H1 (cell line): ENCODE results near the gene PRKAR2B. TPM values are rescaled to one million over a fixed set of nuclear protein-coding genes. Genes with fewer than 3 reads are reported as not detected.
"Not testable (repeated sequence)": the region's sequence is repeated elsewhere in the genome, so short reads cannot be mapped to it uniquely, and the experiment has no call there.

Experiments used
- CTCF ChIA-PET: fragments of 300-600 bp; sonication (Branson Sonifier 250); formaldehyde crosslinking; loops from one replicate; lab custom pipeline; 2021; ENCODE audit not compliant: partially characterized antibody; lab: Charles Lee
- POLR2A ChIA-PET: fragments of 300-600 bp; sonication (Branson Sonifier 250); formaldehyde crosslinking; loops from one replicate; lab custom pipeline; 2021; ENCODE audit warnings: inconsistent platforms; ENCODE audit not compliant: partially characterized antibody; lab: Charles Lee
- DNase-seq, 2 experiments: peaks; one replicate each; pipeline versions ENCODE4 v3.0.0 to v3.0.0-alpha.2; 2010 to 2022; ENCODE audit warnings: low spot score in 2 of 2, low read depth in 1 of 2, mixed read lengths in 1 of 2
- FAIRE-seq: peaks from 2 replicates; lab custom pipeline; 2011; peaks lifted over from hg19 to GRCh38; lab: Jason Lieb, UNC
- H2AFZ ChIP-seq: 2 replicates; pipeline ENCODE4 v1.8.1; 2012; ENCODE audit warnings: low read length, inconsistent platforms
- H2AK5ac ChIP-seq: 2 replicates; pipeline ENCODE4 v1.6.1; 2013; ENCODE audit warnings: low read depth, low read length
- H2BK120ac ChIP-seq: replicated peaks from 2 replicates; pipeline ENCODE3; 2013; ENCODE audit warnings: low read depth, low read length, inconsistent platforms
- H2BK12ac ChIP-seq: 2 replicates; pipeline ENCODE4 v1.6.1; 2013; ENCODE audit warnings: low read depth, low read length
- H2BK15ac ChIP-seq: 2 replicates; pipeline ENCODE4 v1.6.1; 2013; ENCODE audit warnings: low read length
- H2BK20ac ChIP-seq: 2 replicates; pipeline ENCODE4 v1.6.1; 2013; ENCODE audit warnings: low read length
- H2BK5ac ChIP-seq: 2 replicates; pipeline ENCODE4 v1.6.1; 2013; ENCODE audit warnings: low read depth, low read length
- H3K14ac ChIP-seq: 2 replicates; pipeline ENCODE4 v1.6.1; 2013; ENCODE audit warnings: inconsistent platforms; ENCODE audit not compliant: insufficient read length
- H3K18ac ChIP-seq: 2 replicates; pipeline ENCODE4 v1.6.1; 2013; ENCODE audit warnings: low read length; ENCODE audit errors: extremely low read depth
- H3K23ac ChIP-seq: 2 replicates; pipeline ENCODE4 v1.6.1; 2013; ENCODE audit warnings: inconsistent platforms; ENCODE audit not compliant: insufficient read length
- H3K23me2 ChIP-seq: 2 replicates; pipeline ENCODE4 v1.6.1; 2013; ENCODE audit warnings: low read depth, low read length
- H3K27ac ChIP-seq: 2 replicates; pipeline ENCODE4 v1.6.1; 2011; ENCODE audit warnings: low read depth, low read length, inconsistent platforms
- H3K27me3 ChIP-seq, 4 experiments: replicated peaks in 1 of 4; 1 replicate in 1 of 4; 2 replicates in 3 of 4; pipeline versions ENCODE4 v1.6.1 to v1.8.1; 2011 to 2013; ENCODE audit warnings: low read length in 3 of 4, mild to moderate bottlenecking in 3 of 4, inconsistent platforms in 2 of 4, mixed read lengths in 2 of 4, moderate library complexity in 1 of 4; ENCODE audit not compliant: control insufficient read depth in 3 of 4, insufficient read depth in 3 of 4; ENCODE audit errors: extremely low read depth in 1 of 4
- H3K36me3 ChIP-seq, 4 experiments: 2 replicates each; pipeline versions ENCODE4 v1.6.1 to v1.8.1; 2011 to 2013; ENCODE audit warnings: mild to moderate bottlenecking in 4 of 4, low read length in 3 of 4, moderate library complexity in 2 of 4, control low read depth in 1 of 4, inconsistent platforms in 1 of 4; ENCODE audit not compliant: insufficient read depth in 4 of 4, control insufficient read depth in 2 of 4
- H3K4ac ChIP-seq: replicated peaks from 2 replicates; pipeline ENCODE3; 2013; ENCODE audit warnings: low read length, low read depth, mixed read lengths, inconsistent platforms; ENCODE audit not compliant: insufficient read length
- H3K4me1 ChIP-seq, 4 experiments: replicated peaks in 1 of 4; 1 replicate in 1 of 4; 2 replicates in 3 of 4; pipeline versions ENCODE4 v1.6.1 to v1.8.1; 2011 to 2013; ENCODE audit warnings: low read length in 3 of 4, inconsistent platforms in 2 of 4, mixed read lengths in 1 of 4; ENCODE audit not compliant: insufficient read depth in 4 of 4, control insufficient read depth in 3 of 4
- H3K4me2 ChIP-seq, 2 experiments: 2 replicates each; pipeline versions ENCODE4 v1.6.1 to v1.8.1; 2011 to 2013; ENCODE audit warnings: low read depth in 2 of 2, low read length in 2 of 2, control low read depth in 1 of 2, inconsistent platforms in 1 of 2, mild to moderate bottlenecking in 1 of 2; ENCODE audit not compliant: insufficient read depth in 1 of 2
- H3K4me3 ChIP-seq, 4 experiments: fragments of 200-600, 300-600 bp in 1 of 4; sonication (generic), shearing (Covaris generic), sonication (Bioruptor Twin) in 1 of 4; 2 replicates each; pipeline versions ENCODE4 v1.5.1 to v1.8.1; 2011 to 2016; ENCODE audit warnings: low read length in 4 of 4, low read depth in 3 of 4, control low read depth in 2 of 4, inconsistent platforms in 2 of 4, mild to moderate bottlenecking in 2 of 4, mixed read lengths in 1 of 4, moderate library complexity in 1 of 4; ENCODE audit not compliant: insufficient read depth in 2 of 4; ENCODE audit errors: extremely low read depth in 1 of 4
- H3K56ac ChIP-seq: replicated peaks from 2 replicates; pipeline ENCODE3; 2013; ENCODE audit warnings: low read depth, mild to moderate bottlenecking, mixed read lengths, low read length, inconsistent platforms; ENCODE audit not compliant: insufficient read length
- H3K79me1 ChIP-seq: 2 replicates; pipeline ENCODE4 v1.6.1; 2013; ENCODE audit warnings: low read depth, low read length, control low read depth
- H3K79me2 ChIP-seq, 2 experiments: 2 replicates each; pipeline versions ENCODE4 v1.6.1 to v1.8.1; 2012 to 2013; ENCODE audit warnings: low read length in 2 of 2, mild to moderate bottlenecking in 2 of 2, inconsistent platforms in 1 of 2; ENCODE audit not compliant: insufficient read depth in 2 of 2, control insufficient read depth in 1 of 2
- H3K9ac ChIP-seq, 4 experiments: replicated peaks in 1 of 4; 1 replicate in 1 of 4; 2 replicates in 3 of 4; pipeline versions ENCODE4 v1.6.1 to v1.8.1; 2011 to 2013; ENCODE audit warnings: low read depth in 3 of 4, low read length in 3 of 4, control low read depth in 2 of 4, mild to moderate bottlenecking in 2 of 4, moderate library complexity in 2 of 4, inconsistent platforms in 1 of 4; ENCODE audit errors: extremely low read depth in 1 of 4
- H3K9me3 ChIP-seq, 2 experiments: 2 replicates each; pipeline versions ENCODE4 v1.6.1 to v1.8.1; 2012 to 2013; ENCODE audit warnings: mild to moderate bottlenecking in 2 of 2, moderate library complexity in 2 of 2, control low read depth in 1 of 2, inconsistent platforms in 1 of 2, low read depth in 1 of 2, low read length in 1 of 2, mixed read lengths in 1 of 2; ENCODE audit not compliant: insufficient read depth in 2 of 2
- H4K20me1 ChIP-seq, 2 experiments: replicated peaks in 1 of 2; 2 replicates each; pipeline versions ENCODE3 to v1.8.1; 2011 to 2013; ENCODE audit warnings: inconsistent platforms in 2 of 2, low read length in 2 of 2, mild to moderate bottlenecking in 1 of 2; ENCODE audit not compliant: insufficient read depth in 2 of 2, control insufficient read depth in 1 of 2
- H4K5ac ChIP-seq: 2 replicates; pipeline ENCODE4 v1.6.1; 2013; ENCODE audit warnings: low read length, low read depth, mixed read lengths, inconsistent platforms; ENCODE audit not compliant: insufficient read length
- H4K8ac ChIP-seq: 2 replicates; pipeline ENCODE4 v1.8.0; 2013; ENCODE audit warnings: mild to moderate bottlenecking, moderate library complexity, low read length, inconsistent platforms; ENCODE audit not compliant: insufficient read depth; ENCODE audit errors: extremely low read depth
- H4K91ac ChIP-seq: replicated peaks from 2 replicates; pipeline ENCODE3; 2013; ENCODE audit warnings: low read length, mixed read lengths, inconsistent platforms; ENCODE audit not compliant: insufficient read length
- WGBS, 2 experiments: shearing (Covaris generic) in 1 of 2; methylation state at CpG; one replicate each; pipeline versions ENCODE4 v1.1.6 to v1.1.7; 2013 to 2015; ENCODE audit warnings: low lambda C conversion rate in 2 of 2, mixed read lengths in 2 of 2, inconsistent platforms in 1 of 2, low coverage in 1 of 2, missing lambda C conversion rate in 1 of 2; ENCODE audit not compliant: insufficient replicate concordance in 2 of 2, insufficient coverage in 1 of 2, insufficient read length in 1 of 2; ENCODE audit errors: extremely low coverage in 1 of 2, missing lambda C conversion rate in 1 of 2; 5-methylcytosine and 5-hydroxymethylcytosine counted together
- polyA plus RNA-seq, 7 experiments: library from polyadenylated mRNA; depleted of rRNA in 3 of 7; stranded (reverse) in 5 of 7; unstranded in 2 of 7; fragments of >200 nt in 5 of 7; fragments of 200-250 nt in 2 of 7; gene quantifications; 1 replicate in 5 of 7; 2 replicates in 1 of 7; 4 replicates in 1 of 7; pipeline versions ENCODE4 v1.2.1 to v1.2.3, GENCODE V29; 2011 to 2013; ENCODE audit warnings: missing spikeins in 2 of 7, mixed read lengths in 2 of 7
- total RNA-seq: library from RNA; stranded (reverse); fragmentation: NEBNext Ultra II Directional; extraction: Animal tissue kit (Norgen Biotek cat#: 25700); gene quantifications from 2 replicates; pipeline ENCODE4 v1.2.1, GENCODE V29; 2021

Gene PRKAR2B
- total and polyA plus RNA-seq, 2 of the 8 experiments (the other 6 are each of a cell fraction or from before 2014, with no cell fraction given): 10.4 to 37.0 TPM

- H3K9ac ChIP-seq, POLR2A ChIA-PET, H2BK12ac ChIP-seq, H3K4me2 ChIP-seq, H2BK15ac ChIP-seq, H3K36me3 ChIP-seq, H3K14ac ChIP-seq, H3K23ac ChIP-seq, H4K20me1 ChIP-seq, H3K9me3 ChIP-seq, H3K4ac ChIP-seq, H4K8ac ChIP-seq, H3K79me2 ChIP-seq, H3K23me2 ChIP-seq, H3K4me3 ChIP-seq, H2AFZ ChIP-seq, FAIRE-seq, H3K27ac ChIP-seq, DNase-seq, H3K56ac ChIP-seq, H3K79me1 ChIP-seq, H4K5ac ChIP-seq, H3K18ac ChIP-seq, H2AK5ac ChIP-seq, H2BK5ac ChIP-seq, H3K4me1 ChIP-seq, H2BK120ac ChIP-seq, H4K91ac ChIP-seq, H3K27me3 ChIP-seq, H2BK20ac ChIP-seq: not testable (repeated sequence)
- WGBS, 2 experiments: 86% methylated on average over 5 of the region's 5 CpGs; no CpG with 5 or more reads in 1 of the 2 experiments
- CTCF ChIA-PET: interaction anchor here (1.4 to 11.7 kb wide), 2 partner anchors 13 to 196 kb away, joined by 3 to 162 read pairs; no protein-coding TSS in a partner anchor
These were observed 99.4 kb downstream of the PRKAR2B start for GRCh38 chr7:107143875-107144274.
